GM12873 (cell line): Measurements from ENCODE around the gene NELL2.

Experiments
- TF ChIP-seq, protein P1 (sequence below): IDR thresholded peaks from 2 replicates; pipeline ENCODE4 v1.5.1; 2012; ENCODE audit warnings: low read depth, mild to moderate bottlenecking, moderate library complexity, low read length, control low read depth; ENCODE audit not compliant: insufficient read depth; ENCODE audit errors: missing control alignments

The NELL2 gene

DNA sequence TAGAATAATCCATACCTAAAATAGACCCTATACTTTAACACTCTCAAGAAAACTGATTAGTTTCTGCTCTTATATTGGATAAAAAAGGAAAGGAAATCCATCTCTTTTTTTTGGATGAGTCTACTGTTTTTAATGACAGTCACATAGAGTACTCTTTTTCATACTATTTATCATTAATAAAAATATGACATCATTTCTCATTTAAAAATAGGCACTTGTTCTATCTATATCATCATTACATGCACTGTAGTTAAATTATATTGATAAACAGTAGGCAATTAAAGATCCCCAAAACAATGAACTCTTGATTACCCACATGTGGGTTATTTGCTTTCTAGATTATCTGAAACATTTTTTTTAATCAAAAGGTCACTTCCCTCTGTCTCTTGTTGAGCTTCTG, 338.8 kb downstream of the NELL2 start:
- TF ChIP-seq, protein P1, sequence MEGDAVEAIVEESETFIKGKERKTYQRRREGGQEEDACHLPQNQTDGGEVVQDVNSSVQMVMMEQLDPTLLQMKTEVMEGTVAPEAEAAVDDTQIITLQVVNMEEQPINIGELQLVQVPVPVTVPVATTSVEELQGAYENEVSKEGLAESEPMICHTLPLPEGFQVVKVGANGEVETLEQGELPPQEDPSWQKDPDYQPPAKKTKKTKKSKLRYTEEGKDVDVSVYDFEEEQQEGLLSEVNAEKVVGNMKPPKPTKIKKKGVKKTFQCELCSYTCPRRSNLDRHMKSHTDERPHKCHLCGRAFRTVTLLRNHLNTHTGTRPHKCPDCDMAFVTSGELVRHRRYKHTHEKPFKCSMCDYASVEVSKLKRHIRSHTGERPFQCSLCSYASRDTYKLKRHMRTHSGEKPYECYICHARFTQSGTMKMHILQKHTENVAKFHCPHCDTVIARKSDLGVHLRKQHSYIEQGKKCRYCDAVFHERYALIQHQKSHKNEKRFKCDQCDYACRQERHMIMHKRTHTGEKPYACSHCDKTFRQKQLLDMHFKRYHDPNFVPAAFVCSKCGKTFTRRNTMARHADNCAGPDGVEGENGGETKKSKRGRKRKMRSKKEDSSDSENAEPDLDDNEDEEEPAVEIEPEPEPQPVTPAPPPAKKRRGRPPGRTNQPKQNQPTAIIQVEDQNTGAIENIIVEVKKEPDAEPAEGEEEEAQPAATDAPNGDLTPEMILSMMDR, result no peak

GRCh38 chr12:44532940-44533339, 343.2 kb downstream of the NELL2 start:
- TF ChIP-seq, protein P1, result no peak

DNA sequence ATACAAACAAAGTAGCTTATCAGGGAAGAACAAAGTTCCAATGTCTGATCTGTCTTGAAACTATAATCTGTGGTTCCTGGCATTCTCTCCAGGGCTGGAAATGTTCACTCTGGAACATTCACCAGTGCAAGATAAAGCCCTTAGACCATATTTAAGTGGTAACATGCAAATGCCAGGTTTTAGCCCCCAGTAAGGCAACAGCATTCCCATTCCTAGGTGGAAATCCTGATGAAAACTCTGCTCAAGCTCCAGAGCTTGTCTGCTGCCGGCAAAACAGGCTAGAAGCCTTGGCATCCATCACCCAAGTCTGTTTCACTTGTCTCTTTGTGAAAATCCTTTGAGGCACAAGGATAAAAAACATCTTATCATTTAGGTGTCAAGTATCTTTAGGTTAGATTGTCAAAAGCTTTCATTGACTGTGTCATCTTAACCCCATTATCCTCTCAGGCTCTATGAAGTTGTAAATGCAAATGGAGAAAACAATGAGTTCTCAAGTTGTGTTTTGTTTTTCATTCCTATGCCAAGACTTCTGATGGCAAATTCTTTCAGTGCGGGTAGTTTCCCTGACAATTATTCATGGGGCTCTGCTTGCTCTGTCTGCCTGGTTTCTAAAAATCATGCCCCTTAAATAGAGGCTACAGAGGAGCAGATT, 344.7 kb downstream of the NELL2 start:
- TF ChIP-seq, protein P1, result no peak

- TF ChIP-seq, protein P1, result peak; percentile 32
These were observed 349.4 kb downstream of the NELL2 start for GRCh38 chr12:44526655-44527182.

- TF ChIP-seq, protein P1, result no peak
These were observed 350.1 kb downstream of the NELL2 start for GRCh38 chr12:44525806-44526654.

- TF ChIP-seq, protein P1, result no peak
These were observed 352.3 kb downstream of the NELL2 start for GRCh38 chr12:44523828-44524227.

DNA sequence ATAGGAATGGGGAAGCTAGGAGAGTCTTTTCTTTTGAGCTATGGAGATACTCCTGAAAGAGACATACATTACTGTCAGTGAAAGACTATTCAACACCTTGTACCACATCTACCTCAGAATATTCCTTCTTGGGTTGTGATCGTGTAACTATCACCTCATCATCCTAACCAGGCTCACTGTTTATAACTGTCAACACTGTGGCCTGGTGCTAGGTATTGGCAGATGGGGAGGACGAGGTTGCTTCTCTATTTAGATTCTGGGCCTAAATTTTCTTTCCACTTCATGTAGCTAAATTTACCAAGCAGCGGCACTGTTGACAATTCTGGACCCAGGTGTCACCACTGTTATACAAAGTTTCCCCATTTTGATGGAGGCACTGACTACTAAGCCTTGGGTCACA, 354.4 kb downstream of the NELL2 start:
- TF ChIP-seq, protein P1, result no peak
